Measurements from ENCODE around the gene ZNF462. TPM values are rescaled to one million over a fixed set of nuclear protein-coding genes. Genes with fewer than 3 reads are reported as not detected.

Gene ZNF462
- total RNA-seq, 2 experiments from 2014 or later: not detected

DNA sequence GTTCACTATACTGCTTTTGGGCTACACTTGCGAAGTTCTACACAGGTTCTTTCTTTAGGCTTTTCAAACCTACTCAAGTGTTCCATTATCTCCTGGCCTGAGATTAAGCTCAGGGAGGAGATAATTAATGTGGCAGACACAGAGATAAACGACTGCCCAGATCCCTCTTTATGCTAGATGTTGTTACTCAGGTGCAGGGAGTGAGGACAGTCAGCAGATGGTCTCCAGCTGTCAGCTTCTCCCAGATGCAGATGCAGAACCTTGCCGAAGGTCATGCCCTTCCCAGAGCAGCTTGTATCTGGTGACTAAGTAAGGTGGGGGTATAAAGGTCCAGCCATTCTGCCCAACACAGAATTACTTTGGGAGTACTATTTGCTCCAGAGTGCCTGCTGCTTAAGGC is 166.2 kb downstream of the ZNF462 start:
- ChIA-PET CTCF (no interaction called here), POLR2A (interaction anchor here (1.8 kb wide), 1 partner anchor 8 kb away, joined by 5 read pairs; no protein-coding TSS in a partner anchor)
- Mint-ChIP-seq H3K4me3 (no peak overlapping the region), H3K27me3 (peaks cover 1% of the 10 kb centered on the region), H3K9me3 (no peaks in the 10 kb centered on the region), H3K27ac (no peak overlapping the region), H3K36me3 (ENCODE audit: low read depth) (no peaks in the 10 kb centered on the region), H3K4me1 (ENCODE audit: low read depth) (peaks cover 3% of the 10 kb centered on the region)
- intact Hi-C loops (cut with micrococcal nuclease): no loop called here
- TF ChIP-seq, protein P1, sequence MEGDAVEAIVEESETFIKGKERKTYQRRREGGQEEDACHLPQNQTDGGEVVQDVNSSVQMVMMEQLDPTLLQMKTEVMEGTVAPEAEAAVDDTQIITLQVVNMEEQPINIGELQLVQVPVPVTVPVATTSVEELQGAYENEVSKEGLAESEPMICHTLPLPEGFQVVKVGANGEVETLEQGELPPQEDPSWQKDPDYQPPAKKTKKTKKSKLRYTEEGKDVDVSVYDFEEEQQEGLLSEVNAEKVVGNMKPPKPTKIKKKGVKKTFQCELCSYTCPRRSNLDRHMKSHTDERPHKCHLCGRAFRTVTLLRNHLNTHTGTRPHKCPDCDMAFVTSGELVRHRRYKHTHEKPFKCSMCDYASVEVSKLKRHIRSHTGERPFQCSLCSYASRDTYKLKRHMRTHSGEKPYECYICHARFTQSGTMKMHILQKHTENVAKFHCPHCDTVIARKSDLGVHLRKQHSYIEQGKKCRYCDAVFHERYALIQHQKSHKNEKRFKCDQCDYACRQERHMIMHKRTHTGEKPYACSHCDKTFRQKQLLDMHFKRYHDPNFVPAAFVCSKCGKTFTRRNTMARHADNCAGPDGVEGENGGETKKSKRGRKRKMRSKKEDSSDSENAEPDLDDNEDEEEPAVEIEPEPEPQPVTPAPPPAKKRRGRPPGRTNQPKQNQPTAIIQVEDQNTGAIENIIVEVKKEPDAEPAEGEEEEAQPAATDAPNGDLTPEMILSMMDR (IDR thresholded peaks at IDR 0.05): no peak
- ATAC-seq (no peak), DNase-seq (no peak)

DNA sequence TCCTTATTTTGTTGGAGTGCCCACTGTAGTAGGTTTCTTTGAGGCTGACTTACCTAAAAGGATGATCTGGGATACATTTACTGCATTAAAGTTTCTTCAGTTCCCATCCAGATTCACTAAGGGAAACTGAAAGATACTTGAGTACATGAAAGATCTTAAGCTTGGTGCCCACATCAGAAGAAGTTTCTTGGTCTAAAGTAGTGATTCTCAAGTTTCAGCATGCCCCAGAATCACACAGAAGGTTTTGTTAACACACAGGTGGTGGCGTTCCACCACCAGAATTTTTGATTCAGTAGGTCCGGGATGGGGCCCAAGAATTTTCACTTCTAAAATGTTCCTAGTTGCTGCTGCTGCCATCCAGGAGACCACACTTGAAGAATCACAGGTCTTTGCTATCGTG is 171.0 kb downstream of the ZNF462 start:
- Mint-ChIP-seq H3K4me3 (no peak overlapping the region), H3K27me3 (peaks cover 1% of the 10 kb centered on the region), H3K27ac (no peak overlapping the region), H3K9me3 (no peaks in the 10 kb centered on the region), H3K36me3 (ENCODE audit: low read depth) (no peaks in the 10 kb centered on the region), H3K4me1 (ENCODE audit: low read depth) (peaks cover 4% of the 10 kb centered on the region)
- CTCF ChIA-PET: no interaction called here
- POLR2A ChIA-PET: no interaction called here
- no peak for DNase-seq
- no peak for ATAC-seq
- intact Hi-C loops (cut with micrococcal nuclease): loop anchor here (10.0 kb wide), 1 partner anchor 59 kb away; no protein-coding TSS in a partner anchor
- TF ChIP-seq, protein P1 (IDR thresholded peaks at IDR 0.05): no peak

DNA sequence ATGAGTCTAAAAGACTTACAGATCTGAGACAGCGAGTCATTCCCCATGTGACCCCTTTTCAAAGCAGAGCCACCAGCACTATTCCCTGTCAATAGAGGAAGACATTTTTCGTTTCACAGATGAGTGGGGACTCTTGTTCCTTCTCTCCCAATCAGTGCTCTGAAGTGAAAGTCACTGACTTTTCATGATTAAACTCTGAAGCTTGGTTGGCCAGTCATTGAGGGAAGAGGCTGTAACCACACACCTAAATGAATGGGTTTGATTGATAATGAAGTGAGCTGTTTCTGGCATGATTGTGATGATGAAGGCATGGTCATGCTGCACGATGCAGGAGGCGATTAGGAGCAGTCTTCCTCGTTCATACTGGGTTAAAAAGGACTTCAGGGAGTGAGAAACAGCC is 171.9 kb downstream of the ZNF462 start:
- ChIA-PET POLR2A (interaction anchor here (0.9 kb wide), 1 partner anchor 9 kb away, joined by 3 read pairs; no protein-coding TSS in a partner anchor), CTCF (no interaction called here)
- TF ChIP-seq, protein P1 (IDR thresholded peaks at IDR 0.05): no peak
- H3K4me1 Mint-ChIP-seq (ENCODE audit: low read depth): peaks cover 4% of the 10 kb centered on the region
- no peak for DNase-seq
- no peaks in the 10 kb centered on the region for H3K9me3 Mint-ChIP-seq
- no peak overlapping the region for H3K4me3 Mint-ChIP-seq
- no peak overlapping the region for H3K27ac Mint-ChIP-seq
- no peak for ATAC-seq
- no peaks in the 10 kb centered on the region for H3K36me3 Mint-ChIP-seq (ENCODE audit: low read depth)
- peaks cover 1% of the 10 kb centered on the region for H3K27me3 Mint-ChIP-seq
- intact Hi-C loops (cut with micrococcal nuclease): loop anchor here (10.0 kb wide), 1 partner anchor 60 kb away; no protein-coding TSS in a partner anchor

DNA sequence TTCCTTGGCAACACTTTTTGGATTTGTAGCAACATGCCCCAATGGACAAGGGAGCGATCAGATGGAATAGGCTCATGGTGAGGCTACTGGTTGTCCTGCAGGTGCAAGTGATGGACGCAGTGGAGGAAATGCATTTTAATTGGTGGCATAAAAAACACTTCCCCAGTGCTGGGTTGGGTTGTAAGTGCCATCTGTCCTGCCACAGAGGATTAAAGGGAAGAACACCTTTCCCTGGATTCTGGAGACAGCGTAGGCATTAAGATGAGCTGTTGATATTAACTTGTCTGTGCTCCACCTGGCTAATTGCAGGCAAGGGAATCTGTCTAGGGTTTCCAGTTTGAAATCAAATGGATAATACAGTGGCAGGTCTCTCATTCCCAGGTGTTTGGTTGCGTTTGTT is 173.4 kb downstream of the ZNF462 start:
- TF ChIP-seq, protein P1 (IDR thresholded peaks at IDR 0.05): no peak
- CTCF ChIA-PET: no interaction called here
- Mint-ChIP-seq H3K27me3 (peaks cover 4% of the 10 kb centered on the region), H3K27ac (no peak overlapping the region), H3K4me1 (ENCODE audit: low read depth) (peaks cover 4% of the 10 kb centered on the region), H3K4me3 (no peak overlapping the region), H3K9me3 (no peaks in the 10 kb centered on the region), H3K36me3 (ENCODE audit: low read depth) (no peaks in the 10 kb centered on the region)
- intact Hi-C loops (cut with micrococcal nuclease): loop anchor here (10.0 kb wide), 1 partner anchor 62 kb away; no protein-coding TSS in a partner anchor
- DNase-seq: no peak
- ATAC-seq: no peak
- POLR2A ChIA-PET: no interaction called here

DNA sequence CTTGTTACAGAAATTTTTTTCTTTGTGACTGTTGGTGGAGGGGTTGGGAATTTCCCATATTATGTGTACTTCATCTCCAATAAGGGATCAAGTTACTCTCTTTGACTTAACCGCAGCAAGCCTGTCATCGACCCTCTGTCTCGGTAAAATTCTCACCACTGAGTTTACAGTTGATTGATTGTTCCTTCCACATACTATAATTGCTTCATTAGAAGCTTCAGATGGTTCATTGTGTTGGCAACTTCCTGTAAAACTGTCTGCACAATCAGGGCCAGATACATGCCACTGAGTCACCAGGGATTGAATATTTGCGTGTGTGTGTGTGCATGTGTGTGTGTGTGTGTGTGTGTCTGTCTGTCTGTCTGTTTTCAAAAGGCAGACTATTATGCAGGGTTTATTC is 176.6 kb downstream of the ZNF462 start:
- TF ChIP-seq, protein P1 (IDR thresholded peaks at IDR 0.05): no peak
- peaks cover 1% of the 10 kb centered on the region for H3K4me1 Mint-ChIP-seq (ENCODE audit: low read depth)
- H3K9me3 Mint-ChIP-seq: no peaks in the 10 kb centered on the region
- H3K4me3 Mint-ChIP-seq: no peak overlapping the region
- DNase-seq (no peak), ATAC-seq (no peak)
- peaks cover 3% of the 10 kb centered on the region for H3K27me3 Mint-ChIP-seq
- ChIA-PET POLR2A (no interaction called here), CTCF (no interaction called here)
- no peak overlapping the region for H3K27ac Mint-ChIP-seq
- H3K36me3 Mint-ChIP-seq (ENCODE audit: low read depth): no peaks in the 10 kb centered on the region
- intact Hi-C loops (cut with micrococcal nuclease): loop anchor here (10.0 kb wide), 1 partner anchor 65 kb away; no protein-coding TSS in a partner anchor
